ENCODE results near the gene SLC14A1.

SLC14A1 gene

DNA sequence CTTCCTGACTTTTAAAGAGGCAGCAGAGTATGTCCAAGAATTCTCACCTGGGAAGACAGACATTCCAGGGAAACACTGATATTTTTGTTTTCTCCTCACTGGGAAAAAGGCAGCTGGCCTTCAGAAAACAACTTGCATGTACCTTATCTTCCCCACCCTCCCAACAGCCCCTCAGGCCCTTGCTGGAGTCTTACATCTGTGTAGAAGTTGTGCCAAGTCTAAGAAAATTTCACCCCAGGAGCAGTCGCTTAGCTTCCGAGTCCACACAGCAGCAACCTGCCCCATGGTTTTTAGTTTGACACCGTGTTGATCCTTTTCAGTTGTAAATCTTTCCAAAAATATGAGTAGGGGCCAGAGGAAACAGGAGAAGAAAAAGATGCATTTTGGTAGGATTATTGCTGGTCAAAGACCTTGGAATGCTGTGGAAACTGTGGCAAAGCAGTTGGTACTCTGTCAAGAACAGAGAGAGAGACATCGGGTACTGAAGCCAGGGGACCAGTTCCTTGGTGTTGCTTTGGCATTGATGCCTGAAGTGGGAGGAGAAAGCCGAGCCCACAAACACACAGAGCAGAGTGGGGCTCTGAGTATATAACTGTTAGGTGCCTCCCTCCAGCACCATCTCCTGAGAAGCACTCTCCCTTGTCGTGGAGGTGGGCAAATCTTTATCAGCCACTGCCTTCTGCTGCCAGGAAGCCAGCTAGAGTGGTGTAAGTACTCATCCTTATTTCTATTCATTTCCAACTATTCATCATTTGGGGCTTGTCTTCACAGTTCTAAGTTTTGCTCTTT lies at the start of gene SLC14A1:
Gene SLC14A1, plus strand, starts transcription at position 615 of the 789 bp plus-strand sequence. CDS start 6,140 bp downstream, outside the sequence.
- H3K9me3 ChIP-seq (ENCODE audit: low read depth, low read length) = no peaks in the 10 kb centered on the region
- H3K9ac ChIP-seq (ENCODE audit: insufficient read length) = no peak within 1 kb of the TSS
- no peak within 1 kb of the TSS for H3K4me3 ChIP-seq
- H3K36me3 ChIP-seq (ENCODE audit: insufficient read depth, low read length) = no peaks in the 10 kb centered on the region
- DNase-seq (ENCODE audit: low read depth, low spot score) = no peak
- TF ChIP-seq FOXP2 (optimal IDR thresholded peaks at IDR 0.05; ENCODE audit: control extremely low read depth, extremely low read length, insufficient read depth) = no peak
- H3K27ac ChIP-seq = no peak within 1 kb of the TSS

DNA sequence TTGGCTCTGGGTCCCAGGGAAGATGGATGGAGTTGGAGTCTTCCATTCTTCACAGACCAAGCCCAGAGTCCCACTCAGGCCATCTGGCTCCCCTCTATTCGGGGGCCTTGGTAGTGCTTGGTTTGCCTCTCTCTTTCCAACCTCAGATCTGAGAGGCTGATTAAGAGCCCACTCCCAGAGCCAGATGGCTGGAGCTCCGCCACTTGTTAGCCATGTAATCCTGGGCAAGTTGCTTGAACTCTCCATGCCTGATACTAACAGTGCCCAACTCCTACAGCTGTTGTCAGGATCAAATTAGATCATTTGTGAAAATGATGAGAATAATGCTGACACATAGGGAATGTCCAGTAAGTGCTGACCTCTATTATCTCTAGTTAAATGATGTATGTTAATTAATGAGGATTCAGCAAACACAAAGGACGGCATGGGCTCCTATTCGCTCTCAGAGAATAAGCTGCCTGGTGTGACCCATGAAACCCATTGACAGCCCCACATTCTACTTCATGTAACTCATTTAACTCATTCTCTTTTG lies 46.6 kb upstream of the SLC14A1 start:
- Histone ChIP-seq H3K9ac (ENCODE audit: insufficient read length) (no peak overlapping the region), H3K27ac (no peak overlapping the region), H3K4me3 (no peak overlapping the region), H3K9me3 (ENCODE audit: low read depth, low read length) (no peaks in the 10 kb centered on the region), H3K36me3 (ENCODE audit: insufficient read depth, low read length) (no peaks in the 10 kb centered on the region)
- DNase-seq (ENCODE audit: low read depth, low spot score) = no peak
- TF ChIP-seq POLR2AphosphoS5 (IDR thresholded peaks at IDR 0.05; ENCODE audit: borderline replicate concordance, low read depth, low read length) = no peak
- no peak for TF ChIP-seq EZH2 (IDR thresholded peaks at IDR 0.05)
- no peak for TF ChIP-seq FOXP2 (optimal IDR thresholded peaks at IDR 0.05; ENCODE audit: control extremely low read depth, extremely low read length, insufficient read depth)

DNA sequence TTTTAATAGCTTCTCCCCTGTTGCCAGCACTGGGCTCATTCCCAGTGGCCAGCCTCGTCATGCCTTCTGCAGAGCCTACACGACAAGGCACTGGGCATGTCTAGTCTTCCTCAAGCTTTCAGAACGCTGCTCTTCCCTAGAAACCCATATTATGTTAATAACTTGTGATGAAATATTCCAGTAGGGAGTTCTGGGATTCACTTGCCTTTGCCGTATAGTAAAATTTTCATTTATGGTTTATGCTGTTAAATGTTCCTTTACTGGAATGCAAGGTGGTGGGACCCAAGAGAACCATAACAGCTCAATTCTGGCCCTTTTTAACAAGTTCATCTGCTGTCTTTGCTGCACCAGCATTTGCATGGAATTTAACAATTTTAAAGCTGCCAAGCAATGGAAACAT lies 45.5 kb upstream of the SLC14A1 start:
- no peaks in the 10 kb centered on the region for H3K9me3 ChIP-seq (ENCODE audit: low read depth, low read length)
- H3K9ac ChIP-seq (ENCODE audit: insufficient read length) = no peak overlapping the region
- no peak overlapping the region for H3K27ac ChIP-seq
- TF ChIP-seq EZH2 (IDR thresholded peaks at IDR 0.05) = no peak
- no peak for TF ChIP-seq POLR2AphosphoS5 (IDR thresholded peaks at IDR 0.05; ENCODE audit: borderline replicate concordance, low read depth, low read length)
- TF ChIP-seq FOXP2 (optimal IDR thresholded peaks at IDR 0.05; ENCODE audit: control extremely low read depth, extremely low read length, insufficient read depth) = no peak
- H3K4me3 ChIP-seq = no peak overlapping the region
- DNase-seq (ENCODE audit: low read depth, low spot score) = no peak
- no peaks in the 10 kb centered on the region for H3K36me3 ChIP-seq (ENCODE audit: insufficient read depth, low read length)

DNA sequence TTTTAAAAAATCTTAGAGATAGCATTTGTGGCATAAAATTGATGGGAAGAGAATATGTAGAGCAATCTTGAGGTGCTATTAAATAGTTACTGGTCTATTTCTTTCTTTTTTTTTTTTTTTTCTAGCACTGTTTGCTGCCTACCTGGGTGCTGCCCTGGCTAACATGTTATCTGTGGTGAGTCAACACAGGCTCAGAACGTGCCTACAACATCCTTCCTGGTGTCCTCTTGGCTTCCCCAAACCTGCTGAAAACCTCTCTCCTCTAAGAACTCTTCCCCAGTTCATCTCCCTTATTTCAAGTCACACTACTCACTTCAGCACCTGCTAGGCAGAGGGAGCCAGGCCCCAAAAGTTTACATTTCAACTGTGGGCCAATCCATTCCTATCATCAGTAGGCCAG lies 45.1 kb upstream of the SLC14A1 start:
- DNase-seq (ENCODE audit: low read depth, low spot score) = no peak
- H3K27ac ChIP-seq = no peak overlapping the region

DNA sequence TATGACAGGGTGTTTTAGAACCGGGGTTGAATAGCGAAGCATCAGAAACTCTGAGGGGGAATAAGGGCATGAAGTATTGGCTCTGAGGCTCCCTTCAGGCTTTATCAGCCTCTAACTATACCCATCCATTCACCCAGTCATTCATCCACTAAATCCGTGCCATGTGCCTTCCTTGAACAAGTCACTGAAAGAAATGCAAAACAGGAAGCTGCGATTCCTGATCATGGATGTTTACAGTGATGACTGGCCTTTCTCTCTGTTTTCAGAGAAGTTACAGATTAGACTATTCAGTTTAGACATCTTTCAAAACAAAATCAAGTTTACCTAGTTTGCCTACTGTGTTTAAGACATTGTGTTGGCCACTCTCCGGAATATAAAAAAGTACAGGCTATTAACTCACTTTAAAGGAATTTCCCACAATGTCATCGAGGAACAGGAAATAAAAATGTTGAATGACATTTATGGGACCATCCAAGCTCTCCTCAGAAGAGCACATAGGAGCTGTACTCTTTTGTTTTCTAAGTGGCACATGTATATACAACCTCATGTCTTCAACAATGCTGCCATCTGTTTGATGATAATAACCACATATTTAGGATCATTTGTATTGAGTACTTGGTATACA lies 43.8 kb upstream of the SLC14A1 start:
- Histone ChIP-seq H3K4me3 (no peak overlapping the region), H3K9ac (ENCODE audit: insufficient read length) (no peak overlapping the region), H3K27ac (no peak overlapping the region), H3K9me3 (ENCODE audit: low read depth, low read length) (no peaks in the 10 kb centered on the region), H3K36me3 (ENCODE audit: insufficient read depth, low read length) (no peaks in the 10 kb centered on the region)
- TF ChIP-seq EZH2 (IDR thresholded peaks at IDR 0.05) (no peak), POLR2AphosphoS5 (IDR thresholded peaks at IDR 0.05; ENCODE audit: borderline replicate concordance, low read depth, low read length) (no peak), FOXP2 (optimal IDR thresholded peaks at IDR 0.05; ENCODE audit: control extremely low read depth, extremely low read length, insufficient read depth) (no peak)
- no peak for DNase-seq (ENCODE audit: low read depth, low spot score)

More for the DNA sequence above, 45.1 kb upstream of the SLC14A1 start:
- Histone ChIP-seq H3K36me3 (ENCODE audit: insufficient read depth, low read length) (no peaks in the 10 kb centered on the region), H3K9me3 (ENCODE audit: low read depth, low read length) (no peaks in the 10 kb centered on the region), H3K4me3 (no peak overlapping the region), H3K9ac (ENCODE audit: insufficient read length) (no peak overlapping the region)
- TF ChIP-seq EZH2 (IDR thresholded peaks at IDR 0.05) (no peak), FOXP2 (optimal IDR thresholded peaks at IDR 0.05; ENCODE audit: control extremely low read depth, extremely low read length, insufficient read depth) (no peak), POLR2AphosphoS5 (IDR thresholded peaks at IDR 0.05; ENCODE audit: borderline replicate concordance, low read depth, low read length) (no peak)

DNA sequence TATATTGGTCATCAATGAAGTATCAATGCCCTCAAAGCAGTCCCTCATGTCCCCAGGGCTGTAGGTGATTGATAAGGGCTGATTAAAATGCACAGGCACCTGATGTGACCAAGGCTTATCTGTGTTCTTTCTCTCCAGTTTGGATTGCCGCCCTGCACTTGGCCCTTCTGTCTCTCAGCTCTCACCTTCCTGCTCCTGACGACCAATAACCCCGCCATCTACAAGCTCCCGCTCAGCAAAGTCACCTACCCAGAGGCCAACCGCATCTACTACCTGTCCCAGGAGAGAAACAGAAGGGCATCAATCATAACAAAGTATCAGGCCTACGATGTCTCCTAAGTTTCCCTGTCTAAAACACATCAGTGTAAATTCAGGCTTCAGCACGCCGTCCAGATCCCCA lies 41.8 kb upstream of the SLC14A1 start:
- no peak overlapping the region for H3K27ac ChIP-seq
- H3K9ac ChIP-seq (ENCODE audit: insufficient read length) = no peak overlapping the region
- H3K36me3 ChIP-seq (ENCODE audit: insufficient read depth, low read length) = no peaks in the 10 kb centered on the region
- no peak for DNase-seq (ENCODE audit: low read depth, low spot score)
- H3K4me3 ChIP-seq = no peak overlapping the region
- H3K9me3 ChIP-seq (ENCODE audit: low read depth, low read length) = no peaks in the 10 kb centered on the region
- no peak for TF ChIP-seq FOXP2 (optimal IDR thresholded peaks at IDR 0.05; ENCODE audit: control extremely low read depth, extremely low read length, insufficient read depth)
- no peak for TF ChIP-seq EZH2 (IDR thresholded peaks at IDR 0.05)
- TF ChIP-seq POLR2AphosphoS5 (IDR thresholded peaks at IDR 0.05; ENCODE audit: borderline replicate concordance, low read depth, low read length) = no peak

DNA sequence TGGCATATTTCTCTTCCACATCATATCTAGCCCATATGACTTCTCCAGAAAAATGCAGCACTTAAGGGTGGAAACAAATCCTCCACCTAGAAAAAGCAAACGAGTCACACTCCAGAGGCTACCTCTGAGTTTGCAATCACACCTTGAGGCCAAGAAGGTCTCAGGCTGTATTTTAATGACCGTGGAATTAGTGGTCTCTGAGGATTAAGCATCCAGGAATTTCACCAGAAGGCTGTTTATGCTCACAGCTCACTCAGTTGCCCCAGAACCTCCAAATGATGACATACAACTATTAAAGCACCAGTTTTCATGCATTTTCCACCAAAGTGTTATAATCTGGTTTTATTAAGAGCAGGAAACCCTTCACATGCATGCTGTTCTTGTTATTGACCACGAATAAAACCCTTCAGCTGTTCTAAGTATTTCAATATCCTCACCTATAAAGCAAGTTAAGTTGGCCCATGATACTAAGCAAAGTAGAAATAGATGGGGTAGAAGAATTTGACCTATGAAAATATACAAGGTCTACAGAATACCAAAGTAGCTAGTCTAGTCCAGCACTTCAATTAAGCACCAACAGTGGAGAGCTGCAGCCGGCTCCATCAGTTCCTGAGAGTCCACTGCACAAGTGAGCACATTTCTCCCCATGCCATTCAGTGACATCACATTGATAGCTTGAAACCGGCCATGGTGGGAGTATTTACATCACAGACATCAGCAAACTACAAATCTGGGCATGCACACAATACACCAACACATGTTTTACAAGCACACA lies 39.5 kb upstream of the SLC14A1 start:
- TF ChIP-seq FOXP2 (optimal IDR thresholded peaks at IDR 0.05; ENCODE audit: control extremely low read depth, extremely low read length, insufficient read depth) (no peak), POLR2AphosphoS5 (IDR thresholded peaks at IDR 0.05; ENCODE audit: borderline replicate concordance, low read depth, low read length) (no peak), EZH2 (IDR thresholded peaks at IDR 0.05) (no peak)
- H3K9me3 ChIP-seq (ENCODE audit: low read depth, low read length) = no peaks in the 10 kb centered on the region

More for the DNA sequence above, 39.5 kb upstream of the SLC14A1 start:
- Histone ChIP-seq H3K4me3 (no peak overlapping the region), H3K36me3 (ENCODE audit: insufficient read depth, low read length) (no peaks in the 10 kb centered on the region), H3K9ac (ENCODE audit: insufficient read length) (no peak overlapping the region), H3K27ac (no peak overlapping the region)
- DNase-seq (ENCODE audit: low read depth, low spot score) = no peak

Measured in SK-N-MC (cell line).